ENCODE data around the gene ADPGK. TPM values are rescaled to one million over a fixed set of nuclear protein-coding genes. Genes with fewer than 3 reads are reported as not detected.

The ADPGK gene
- total RNA-seq, 1 experiment from 2014 or later, result 82.7 TPM

GRCh38 chr15:72781631-72782030 lies 1.9 kb downstream of the ADPGK start:
- no peak for TF ChIP-seq CTCF (IDR thresholded peaks at IDR 0.05; ENCODE audit: unreplicated experiment)
- Mint-ChIP-seq H3K4me3 (ENCODE audit: low read depth, unreplicated experiment) (peak overlapping the region; percentile 87), H3K27ac (ENCODE audit: unreplicated experiment) (no peak overlapping the region), H3K27me3 (ENCODE audit: unreplicated experiment) (no peaks in the 10 kb centered on the region), H3K4me1 (ENCODE audit: low read depth, unreplicated experiment) (peaks cover 21% of the 10 kb centered on the region), H3K36me3 (ENCODE audit: insufficient read depth, unreplicated experiment) (peaks cover 24% of the 10 kb centered on the region), H3K9me3 (ENCODE audit: low read depth, unreplicated experiment) (no peaks in the 10 kb centered on the region)
- CTCF ChIA-PET, result no interaction called here
- DNase-seq, result no peak
- intact Hi-C loops (cut with micrococcal nuclease; ENCODE audit: unreplicated experiment), result loop anchor here (5.0 kb wide), 1 partner anchor 301 kb away; no protein-coding TSS in a partner anchor
- no TSS peak for BruUV-seq (replicated peaks)

- Mint-ChIP-seq H3K9me3 (ENCODE audit: low read depth, unreplicated experiment) (no peaks in the 10 kb centered on the region), H3K4me1 (ENCODE audit: low read depth, unreplicated experiment) (peaks cover 21% of the 10 kb centered on the region), H3K27me3 (ENCODE audit: unreplicated experiment) (no peaks in the 10 kb centered on the region), H3K4me3 (ENCODE audit: low read depth, unreplicated experiment) (no peak overlapping the region), H3K36me3 (ENCODE audit: insufficient read depth, unreplicated experiment) (peaks cover 16% of the 10 kb centered on the region), H3K27ac (ENCODE audit: unreplicated experiment) (no peak overlapping the region)
- CTCF ChIA-PET, result interaction anchor here (0.7 kb wide), 1 partner anchor 491 kb away, joined by 4 read pairs; no protein-coding TSS in a partner anchor
- no peak for DNase-seq
- no TSS peak for BruUV-seq (replicated peaks)
- no peak for TF ChIP-seq CTCF (IDR thresholded peaks at IDR 0.05; ENCODE audit: unreplicated experiment)
- intact Hi-C loops (cut with micrococcal nuclease; ENCODE audit: unreplicated experiment), result no loop called here
Observed at GRCh38 chr15:72778796-72779195, 4.8 kb downstream of the ADPGK start.

GRCh38 chr15:72774696-72775383 lies 8.7 kb downstream of the ADPGK start:
- H3K4me3 Mint-ChIP-seq (ENCODE audit: low read depth, unreplicated experiment), result no peak overlapping the region
- peaks cover 6% of the 10 kb centered on the region for H3K36me3 Mint-ChIP-seq (ENCODE audit: insufficient read depth, unreplicated experiment)
- no TSS peak for BruUV-seq (replicated peaks)
- no peak for DNase-seq
- no peak overlapping the region for H3K27ac Mint-ChIP-seq (ENCODE audit: unreplicated experiment)
- TF ChIP-seq CTCF (IDR thresholded peaks at IDR 0.05; ENCODE audit: unreplicated experiment), result no peak
- CTCF ChIA-PET, result no interaction called here
- intact Hi-C loops (cut with micrococcal nuclease; ENCODE audit: unreplicated experiment), result no loop called here
- no peaks in the 10 kb centered on the region for H3K9me3 Mint-ChIP-seq (ENCODE audit: low read depth, unreplicated experiment)
- peaks cover 12% of the 10 kb centered on the region for H3K4me1 Mint-ChIP-seq (ENCODE audit: low read depth, unreplicated experiment)
- no peaks in the 10 kb centered on the region for H3K27me3 Mint-ChIP-seq (ENCODE audit: unreplicated experiment)

GRCh38 chr15:72771329-72771725 lies 12.2 kb downstream of the ADPGK start:
- no TSS peak for BruUV-seq (replicated peaks)

More at GRCh38 chr15:72771329-72771725, 12.2 kb downstream of the ADPGK start:
- CTCF ChIA-PET, result no interaction called here
- no peak for DNase-seq
- Mint-ChIP-seq H3K36me3 (ENCODE audit: insufficient read depth, unreplicated experiment) (peaks cover 22% of the 10 kb centered on the region), H3K4me1 (ENCODE audit: low read depth, unreplicated experiment) (peaks cover 9% of the 10 kb centered on the region), H3K27me3 (ENCODE audit: unreplicated experiment) (no peaks in the 10 kb centered on the region), H3K4me3 (ENCODE audit: low read depth, unreplicated experiment) (no peak overlapping the region), H3K27ac (ENCODE audit: unreplicated experiment) (no peak overlapping the region), H3K9me3 (ENCODE audit: low read depth, unreplicated experiment) (peaks cover 6% of the 10 kb centered on the region)
- intact Hi-C loops (cut with micrococcal nuclease; ENCODE audit: unreplicated experiment), result no loop called here
- no peak for TF ChIP-seq CTCF (IDR thresholded peaks at IDR 0.05; ENCODE audit: unreplicated experiment)
